NT2/D1 (cell line): ENCODE measurements around the gene DOCK3.
A peak's percentile ranks its signal among the peaks of the same experiment; 100 is the strongest.
"Not testable (repeated sequence)": the region's sequence is repeated elsewhere in the genome, so short reads cannot be mapped to it uniquely, and the experiment has no call there.

Experiments
- DNase-seq: peaks from one replicate; pipeline ENCODE4 v3.0.0-alpha.2; 2011; ENCODE audit warnings: low read depth, low spot score
- H3K27me3 ChIP-seq: 2 replicates; pipeline ENCODE4 v1.6.0; 2011; ENCODE audit warnings: mild to moderate bottlenecking; ENCODE audit not compliant: insufficient read length, insufficient read depth
- H3K36me3 ChIP-seq: 2 replicates; pipeline ENCODE4 v1.6.1; 2011; ENCODE audit warnings: mild to moderate bottlenecking, low read length, mixed read lengths; ENCODE audit not compliant: insufficient read depth, insufficient read length
- H3K4me1 ChIP-seq: 2 replicates; pipeline ENCODE4 v1.5.1; 2011; ENCODE audit not compliant: insufficient read depth, insufficient read length
- H3K4me3 ChIP-seq: 2 replicates; pipeline ENCODE4 v1.5.1; 2011; ENCODE audit warnings: low read depth; ENCODE audit not compliant: insufficient read length
- H3K9ac ChIP-seq: 2 replicates; pipeline ENCODE4 v1.6.0; 2011; ENCODE audit warnings: low read depth; ENCODE audit not compliant: insufficient read length
- H3K9me3 ChIP-seq: 2 replicates; pipeline ENCODE4 v1.5.1; 2011; ENCODE audit warnings: mild to moderate bottlenecking, low read length; ENCODE audit not compliant: insufficient read depth
- SUZ12 ChIP-seq: IDR thresholded peaks from 2 replicates; pipeline ENCODE4 v1.6.1; 2011; ENCODE audit not compliant: insufficient read length, insufficient read depth; ENCODE audit errors: extremely low read depth
- YY1 ChIP-seq: IDR thresholded peaks from 2 replicates; pipeline ENCODE4 v1.6.1; 2011; ENCODE audit not compliant: insufficient read length, insufficient read depth
- ZNF274 ChIP-seq: IDR thresholded peaks from 2 replicates; pipeline ENCODE4 v1.6.1; 2011; ENCODE audit warnings: mild to moderate bottlenecking, low read depth, low read length

DOCK3 gene

GRCh38 chr3:50876947-50877346 is 202.2 kb downstream of the DOCK3 start:
- Histone ChIP-seq H3K36me3 (no peaks in the 10 kb centered on the region), H3K4me3 (no peak overlapping the region), H3K27me3 (no peaks in the 10 kb centered on the region), H3K9me3 (no peaks in the 10 kb centered on the region), H3K9ac (no peak overlapping the region), H3K4me1 (peaks cover 3% of the 10 kb centered on the region)
- TF ChIP-seq YY1 (no peak), ZNF274 (no peak), SUZ12 (no peak)
- no peak for DNase-seq

- H3K36me3 ChIP-seq, H3K9ac ChIP-seq, H3K4me3 ChIP-seq, DNase-seq, H3K4me1 ChIP-seq, H3K9me3 ChIP-seq, H3K27me3 ChIP-seq: not testable (repeated sequence)
Observed at GRCh38 chr3:50882733-50883132, 208.0 kb downstream of the DOCK3 start.

GRCh38 chr3:50883755-50884154 is 209.0 kb downstream of the DOCK3 start:
- no peak for DNase-seq
- Histone ChIP-seq H3K36me3 (no peaks in the 10 kb centered on the region), H3K9ac (no peak overlapping the region), H3K27me3 (no peaks in the 10 kb centered on the region), H3K4me1 (no peaks in the 10 kb centered on the region), H3K9me3 (peaks cover under 1% of the 10 kb centered on the region; the same call in 1 of the 2 replicates), H3K4me3 (no peak overlapping the region)
- TF ChIP-seq SUZ12 (no peak), ZNF274 (no peak), YY1 (no peak)

- DNase-seq = no peak
- Histone ChIP-seq H3K4me1 (no peaks in the 10 kb centered on the region), H3K9me3 (peaks cover 5% of the 10 kb centered on the region; the same call in 1 of the 2 replicates), H3K4me3 (no peak overlapping the region), H3K9ac (no peak overlapping the region), H3K36me3 (no peaks in the 10 kb centered on the region), H3K27me3 (no peaks in the 10 kb centered on the region)
- TF ChIP-seq SUZ12 = no peak
- no peak for TF ChIP-seq ZNF274
- no peak for TF ChIP-seq YY1
Observed at GRCh38 chr3:50885070-50885850, 210.5 kb downstream of the DOCK3 start.

- no peaks in the 10 kb centered on the region for H3K27me3 ChIP-seq
- no peak overlapping the region for H3K9ac ChIP-seq
- TF ChIP-seq SUZ12 (no peak), ZNF274 (no peak), YY1 (no peak)
- peak; percentile 39 for DNase-seq
- H3K4me3 ChIP-seq = no peak overlapping the region
- H3K4me1 ChIP-seq = peaks cover 4% of the 10 kb centered on the region
- no peaks in the 10 kb centered on the region for H3K36me3 ChIP-seq
- H3K9me3 ChIP-seq = peaks cover 5% of the 10 kb centered on the region; the same call in 1 of the 2 replicates
Observed at GRCh38 chr3:50890688-50891344, 216.1 kb downstream of the DOCK3 start.

- H3K9ac ChIP-seq, H3K36me3 ChIP-seq, H3K27me3 ChIP-seq, H3K4me3 ChIP-seq: not testable (repeated sequence)
- H3K4me1 ChIP-seq = peaks cover 11% of the 10 kb centered on the region
- peak; percentile 62 for DNase-seq
- H3K9me3 ChIP-seq = peaks cover 31% of the 10 kb centered on the region; the same call in 1 of the 2 replicates
Observed at GRCh38 chr3:50901097-50901496, 226.4 kb downstream of the DOCK3 start.

GRCh38 chr3:50912746-50913145 is 238.0 kb downstream of the DOCK3 start:
- H3K9ac ChIP-seq = no peak overlapping the region
- H3K27me3 ChIP-seq = no peaks in the 10 kb centered on the region
- TF ChIP-seq SUZ12 = no peak
- TF ChIP-seq YY1 = no peak
- TF ChIP-seq ZNF274 = no peak
- no peaks in the 10 kb centered on the region for H3K36me3 ChIP-seq
- no peaks in the 10 kb centered on the region for H3K4me1 ChIP-seq
- H3K9me3 ChIP-seq = no peaks in the 10 kb centered on the region
- no peak for DNase-seq
- H3K4me3 ChIP-seq = no peak overlapping the region
